ENCODE results near the gene CXXC4.

DNA sequence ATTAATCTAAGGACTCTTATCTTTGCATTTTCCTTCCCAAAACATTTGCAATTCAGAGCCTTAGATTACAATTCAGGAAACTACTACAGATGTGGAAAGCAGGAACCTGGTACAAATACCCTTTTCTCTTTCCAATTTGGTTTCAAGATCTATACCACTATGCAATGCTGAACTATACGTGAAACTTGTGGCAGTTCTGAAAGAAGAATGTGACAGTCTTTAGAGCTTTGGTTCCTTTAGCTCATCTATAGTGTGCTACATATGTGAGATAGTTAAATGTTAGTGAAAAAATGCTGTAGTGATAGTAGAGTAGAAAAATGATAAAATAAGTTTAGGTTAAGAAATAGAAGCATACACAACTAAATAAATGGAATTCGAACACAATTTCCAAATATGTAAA is 50.0 kb downstream of the CXXC4 start:
- TF ChIP-seq, protein P1, sequence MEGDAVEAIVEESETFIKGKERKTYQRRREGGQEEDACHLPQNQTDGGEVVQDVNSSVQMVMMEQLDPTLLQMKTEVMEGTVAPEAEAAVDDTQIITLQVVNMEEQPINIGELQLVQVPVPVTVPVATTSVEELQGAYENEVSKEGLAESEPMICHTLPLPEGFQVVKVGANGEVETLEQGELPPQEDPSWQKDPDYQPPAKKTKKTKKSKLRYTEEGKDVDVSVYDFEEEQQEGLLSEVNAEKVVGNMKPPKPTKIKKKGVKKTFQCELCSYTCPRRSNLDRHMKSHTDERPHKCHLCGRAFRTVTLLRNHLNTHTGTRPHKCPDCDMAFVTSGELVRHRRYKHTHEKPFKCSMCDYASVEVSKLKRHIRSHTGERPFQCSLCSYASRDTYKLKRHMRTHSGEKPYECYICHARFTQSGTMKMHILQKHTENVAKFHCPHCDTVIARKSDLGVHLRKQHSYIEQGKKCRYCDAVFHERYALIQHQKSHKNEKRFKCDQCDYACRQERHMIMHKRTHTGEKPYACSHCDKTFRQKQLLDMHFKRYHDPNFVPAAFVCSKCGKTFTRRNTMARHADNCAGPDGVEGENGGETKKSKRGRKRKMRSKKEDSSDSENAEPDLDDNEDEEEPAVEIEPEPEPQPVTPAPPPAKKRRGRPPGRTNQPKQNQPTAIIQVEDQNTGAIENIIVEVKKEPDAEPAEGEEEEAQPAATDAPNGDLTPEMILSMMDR (IDR thresholded peaks at IDR 0.05), result no peak
- TF ChIP-seq POLR2AphosphoS5 (IDR thresholded peaks at IDR 0.05; ENCODE audit: low read depth, low read length), result no peak
- no peak for TF ChIP-seq SIN3A (IDR thresholded peaks at IDR 0.05; ENCODE audit: borderline replicate concordance, insufficient read depth, low read depth, low read length)
